ENCODE data around the gene COL16A1.

DNA sequence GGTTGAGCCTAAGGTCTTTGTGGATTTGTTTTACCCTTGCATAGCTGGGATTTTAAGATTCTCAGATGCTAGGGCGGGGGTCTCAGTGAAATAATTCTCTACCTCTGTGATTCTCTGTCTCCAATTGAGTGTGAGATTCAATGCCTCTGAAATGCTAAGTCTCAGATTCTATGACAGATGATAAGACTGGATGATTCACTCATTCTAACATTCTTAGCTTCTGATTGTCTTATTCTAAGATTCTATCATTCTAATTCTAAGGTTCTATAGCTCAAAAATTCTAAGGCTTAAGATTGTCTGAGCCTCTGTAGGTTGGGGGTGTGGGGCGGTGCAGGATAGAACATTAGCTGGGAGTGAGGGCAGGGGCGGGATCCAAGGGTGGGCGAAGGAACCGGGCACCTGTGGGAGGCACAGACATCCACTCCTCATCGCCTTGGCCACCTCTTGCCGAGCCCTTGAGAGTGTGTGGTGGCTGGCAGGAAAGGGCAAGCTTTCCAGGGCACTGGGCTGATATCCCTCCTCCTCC, 30.8 kb upstream of the COL16A1 start:
- TF ChIP-seq, protein P1, sequence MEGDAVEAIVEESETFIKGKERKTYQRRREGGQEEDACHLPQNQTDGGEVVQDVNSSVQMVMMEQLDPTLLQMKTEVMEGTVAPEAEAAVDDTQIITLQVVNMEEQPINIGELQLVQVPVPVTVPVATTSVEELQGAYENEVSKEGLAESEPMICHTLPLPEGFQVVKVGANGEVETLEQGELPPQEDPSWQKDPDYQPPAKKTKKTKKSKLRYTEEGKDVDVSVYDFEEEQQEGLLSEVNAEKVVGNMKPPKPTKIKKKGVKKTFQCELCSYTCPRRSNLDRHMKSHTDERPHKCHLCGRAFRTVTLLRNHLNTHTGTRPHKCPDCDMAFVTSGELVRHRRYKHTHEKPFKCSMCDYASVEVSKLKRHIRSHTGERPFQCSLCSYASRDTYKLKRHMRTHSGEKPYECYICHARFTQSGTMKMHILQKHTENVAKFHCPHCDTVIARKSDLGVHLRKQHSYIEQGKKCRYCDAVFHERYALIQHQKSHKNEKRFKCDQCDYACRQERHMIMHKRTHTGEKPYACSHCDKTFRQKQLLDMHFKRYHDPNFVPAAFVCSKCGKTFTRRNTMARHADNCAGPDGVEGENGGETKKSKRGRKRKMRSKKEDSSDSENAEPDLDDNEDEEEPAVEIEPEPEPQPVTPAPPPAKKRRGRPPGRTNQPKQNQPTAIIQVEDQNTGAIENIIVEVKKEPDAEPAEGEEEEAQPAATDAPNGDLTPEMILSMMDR (IDR thresholded peaks at IDR 0.05; ENCODE audit: poor library complexity): no peak
- no peak for TF ChIP-seq EZH2phosphoT487 (IDR thresholded peaks at IDR 0.05; ENCODE audit: low read depth, severe bottlenecking, unreplicated experiment)

Measured in hepatocyte (in vitro differentiated cells).